Sciatic nerve (tissue), 2 donors: Measurements from ENCODE around the gene TIPIN. TPM values are rescaled to one million over a fixed set of nuclear protein-coding genes. Genes with fewer than 3 reads are reported as not detected.
A peak's percentile ranks its signal among the peaks of the same experiment; 100 is the strongest.
"Not testable (repeated sequence)": the region's sequence is repeated elsewhere in the genome, so short reads cannot be mapped to it uniquely, and the experiment has no call there.

Source experiments
- ATAC-seq: fragments of 200-7000 bp; cut with Tn5 transposase; one replicate; pipeline ENCODE4 v1.9.1; 2020; ENCODE audit warnings: mild to moderate bottlenecking, moderate library complexity
- DNase-seq: peaks from one replicate; pipeline ENCODE4 v3.0.0-alpha.2; 2020; ENCODE audit warnings: low spot score
- intact Hi-C: fragments of 100-400 bp; cut with DNase I; formaldehyde crosslinking; loops from one replicate; pipeline ENCODE4 v1.14.2; 2022
- total RNA-seq: library from RNA; stranded (reverse); fragmentation: NEBNext Ultra II Directional; extraction: Animal tissue kit (Norgen Biotek cat#: 25700); gene quantifications from one replicate; pipeline ENCODE4 v1.2.1, GENCODE V29; 2021
- donor health status: DM: no; HTN: no; CAD: no.
- donor health status: DM: no; HTN: no; CAD: no.

The TIPIN gene
- total RNA-seq, 1 donor from 2014 or later: 10.0 TPM

DNA sequence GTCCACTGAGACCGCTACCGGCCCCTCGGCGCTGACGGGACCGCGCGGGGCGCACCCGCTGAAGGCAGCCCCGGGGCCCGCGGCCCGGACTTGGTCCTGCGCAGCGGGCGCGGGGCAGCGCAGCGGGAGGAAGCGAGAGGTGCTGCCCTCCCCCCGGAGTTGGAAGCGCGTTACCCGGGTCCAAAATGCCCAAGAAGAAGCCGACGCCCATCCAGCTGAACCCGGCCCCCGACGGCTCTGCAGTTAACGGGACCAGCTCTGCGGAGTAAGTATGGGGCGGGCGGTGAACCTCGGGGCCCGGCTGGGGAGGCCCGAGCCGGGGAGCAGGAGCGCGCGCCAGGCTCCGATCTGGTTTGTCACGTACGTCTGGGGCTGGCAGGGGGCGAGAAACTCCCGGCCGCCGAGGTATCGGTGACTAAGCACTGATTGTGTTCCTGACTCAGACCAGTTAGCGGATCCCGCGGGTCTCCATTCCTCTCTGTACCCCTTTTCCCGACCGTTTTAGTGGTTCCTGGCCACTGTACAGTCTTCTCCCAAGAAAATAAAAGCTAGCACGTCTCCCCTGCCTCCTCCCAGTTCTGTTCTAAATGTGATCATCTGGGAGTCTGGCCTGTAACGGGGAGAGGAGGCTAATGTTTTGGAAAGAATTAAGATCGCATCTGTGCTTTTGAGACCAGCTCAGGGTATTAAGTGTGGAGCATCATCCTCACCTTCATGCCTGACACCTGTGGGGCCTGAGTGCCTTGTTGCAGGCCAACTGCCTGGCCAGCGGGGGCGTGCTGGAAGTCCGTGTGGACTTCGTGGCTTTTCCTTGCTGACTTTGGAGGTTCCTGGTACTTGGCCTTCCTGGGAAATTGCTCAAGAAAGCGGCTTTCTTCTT lies 30.9 kb upstream of the TIPIN start:
- intact Hi-C loops: loop anchor here (5.0 kb wide), 1 partner anchor 110 kb away; the partner anchor contains the start of gene SNAPC5
- peak; percentile 77 for DNase-seq
- peak; percentile 20 for ATAC-seq

DNA sequence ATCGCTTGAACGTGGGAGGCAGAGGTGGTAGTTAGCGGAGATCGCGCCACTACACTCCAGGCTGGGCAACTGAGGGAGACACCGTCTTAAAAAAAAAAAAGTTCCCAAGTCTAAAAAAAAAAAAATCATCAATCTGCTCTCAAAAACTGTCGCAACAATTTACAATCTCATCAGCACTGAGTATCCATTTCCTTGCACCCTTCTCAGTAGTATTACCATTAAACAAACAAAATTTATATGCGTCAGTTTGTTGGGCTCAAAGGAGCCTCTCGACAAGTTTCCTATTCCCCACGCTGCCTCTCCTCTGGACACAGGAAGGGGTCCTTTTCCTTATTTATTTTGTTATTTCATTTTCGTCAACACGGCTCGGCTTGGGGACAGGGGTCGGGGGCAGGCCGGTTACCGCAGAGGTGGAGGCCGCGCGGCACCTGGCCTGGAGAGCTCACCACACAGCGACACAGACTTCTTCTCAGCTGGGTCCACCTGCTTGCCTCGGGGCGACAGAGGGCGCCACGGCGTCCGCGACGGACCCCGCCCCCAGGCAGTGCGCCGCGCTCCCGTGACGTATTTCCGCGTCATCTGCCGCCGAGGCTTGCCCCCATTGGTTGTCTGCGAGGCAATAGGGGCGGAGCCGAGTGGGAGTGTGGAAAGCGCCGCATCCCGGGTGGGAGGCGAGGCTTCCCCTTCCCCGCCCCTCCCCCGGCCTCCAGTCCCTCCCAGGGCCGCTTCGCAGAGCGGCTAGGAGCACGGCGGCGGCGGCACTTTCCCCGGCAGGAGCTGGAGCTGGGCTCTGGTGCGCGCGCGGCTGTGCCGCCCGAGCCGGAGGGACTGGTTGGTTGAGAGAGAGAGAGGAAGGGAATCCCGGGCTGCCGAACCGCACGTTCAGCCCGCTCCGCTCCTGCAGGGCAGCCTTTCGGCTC lies 30.0 kb upstream of the TIPIN start, which contains the start of gene MAP2K1:
Gene MAP2K1 (plus strand): TSS at position 709 of the 920 bp plus-strand sequence. CDS start 436 bp downstream, outside the sequence.
- ATAC-seq (peak; percentile 99), DNase-seq (peak; percentile 99)
- intact Hi-C loops: loop anchor here (5.0 kb wide), 1 partner anchor 111 kb away; the partner anchor contains the start of gene SNAPC5

- DNase-seq, ATAC-seq, intact Hi-C loops: not testable (repeated sequence)
These were observed 24.9 kb upstream of the TIPIN start for GRCh38 chr15:66381376-66381775.

- intact Hi-C loops: no loop called here
- ATAC-seq (no peak), DNase-seq (no peak)
These were observed 22.4 kb upstream of the TIPIN start for GRCh38 chr15:66378814-66379430.

DNA sequence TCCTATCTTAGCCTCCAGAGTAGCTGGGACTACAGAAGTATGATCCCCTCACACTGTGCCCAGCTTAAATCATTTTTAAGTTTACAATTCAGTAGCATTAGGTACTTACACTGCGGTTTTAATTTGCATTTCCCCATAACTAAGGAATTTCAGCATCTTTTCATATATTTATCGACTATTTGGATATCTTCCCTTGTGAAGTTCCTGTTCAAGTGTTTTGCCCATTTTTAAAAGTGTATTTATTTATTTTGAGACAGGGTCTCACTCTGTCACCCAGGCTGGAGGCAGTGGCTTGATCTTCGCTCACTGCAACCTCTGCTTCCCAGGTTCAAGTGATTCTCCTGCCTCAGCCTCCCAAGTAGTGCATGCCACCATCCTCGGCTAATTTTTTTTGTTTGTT lies 17.7 kb upstream of the TIPIN start:
- intact Hi-C loops: no loop called here
- ATAC-seq (no peak), DNase-seq (no peak)

DNA sequence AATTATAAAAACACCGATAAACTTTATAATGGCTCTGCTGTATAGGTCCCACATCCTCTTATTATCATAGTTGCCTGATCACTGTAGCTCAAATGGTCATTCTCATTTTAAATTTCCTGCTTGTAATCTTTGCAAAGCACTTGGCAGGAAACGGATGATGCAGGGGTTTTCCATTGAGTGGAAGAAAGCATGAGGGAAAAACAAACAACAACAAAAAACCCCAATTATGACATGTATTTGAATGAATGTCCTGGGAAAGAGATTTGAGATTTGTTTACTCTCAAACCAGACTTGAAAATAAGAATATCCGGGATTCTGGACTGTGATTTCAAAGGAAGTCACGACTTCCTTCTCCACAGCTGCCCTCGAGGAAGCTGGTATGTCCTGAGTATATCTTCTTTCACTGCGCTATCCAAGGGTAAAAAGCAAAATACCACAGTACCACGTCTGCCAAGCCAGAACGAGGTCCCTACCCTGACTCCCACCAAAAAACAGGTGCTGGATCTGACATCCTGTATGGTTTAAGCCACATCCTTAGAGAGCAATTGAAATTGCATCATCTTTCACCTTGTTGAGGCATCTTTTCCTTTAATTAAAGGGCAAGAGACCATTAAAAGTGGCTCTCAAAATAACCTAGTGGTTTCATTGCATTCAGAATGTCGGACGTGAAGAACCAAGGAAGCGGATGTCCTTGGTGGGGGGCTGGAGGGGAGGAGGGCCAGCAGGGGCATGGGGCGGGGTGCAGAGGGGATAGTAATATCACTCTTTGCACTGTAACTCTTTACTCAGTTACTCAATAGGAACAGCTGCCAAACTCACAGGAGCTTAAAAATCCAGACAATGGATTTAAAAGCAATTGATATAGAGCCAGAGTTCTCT lies 13.5 kb upstream of the TIPIN start:
- ATAC-seq: peak; percentile 61
- no peak for DNase-seq

DNA sequence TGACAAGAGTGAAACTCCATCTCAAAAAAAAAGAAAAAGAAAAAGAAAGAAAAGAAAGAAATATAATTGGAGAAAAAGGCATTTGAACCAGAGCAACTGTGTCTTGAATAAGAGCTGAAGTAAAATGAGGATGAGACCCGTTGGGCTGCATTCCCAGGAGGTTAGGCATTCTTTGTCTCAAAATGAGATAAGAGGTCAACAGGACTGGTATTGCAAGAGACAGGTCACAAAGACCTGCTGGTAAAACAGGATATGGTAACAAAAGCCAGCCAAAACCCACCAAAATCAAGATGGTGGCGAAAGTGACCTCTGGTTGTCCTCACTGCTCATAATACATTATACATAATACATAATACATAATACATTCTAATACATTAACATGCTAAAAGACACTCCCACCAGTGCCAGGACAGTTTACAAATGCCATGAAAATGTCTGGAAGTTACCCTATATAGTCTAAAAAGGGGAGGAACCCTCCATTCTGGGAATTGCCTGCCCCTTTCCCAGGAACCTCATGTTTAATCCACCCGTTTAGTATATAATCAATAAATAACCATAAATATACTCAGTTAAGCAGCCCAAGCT lies 8.6 kb upstream of the TIPIN start:
- DNase-seq: no peak
- intact Hi-C loops: no loop called here
- no peak for ATAC-seq

More for the DNA sequence above, 13.5 kb upstream of the TIPIN start:
- intact Hi-C loops: no loop called here

GRCh38 chr15:66362776-66363175 lies 6.3 kb upstream of the TIPIN start:
- ATAC-seq (no peak), DNase-seq (no peak)
- intact Hi-C loops: no loop called here

DNA sequence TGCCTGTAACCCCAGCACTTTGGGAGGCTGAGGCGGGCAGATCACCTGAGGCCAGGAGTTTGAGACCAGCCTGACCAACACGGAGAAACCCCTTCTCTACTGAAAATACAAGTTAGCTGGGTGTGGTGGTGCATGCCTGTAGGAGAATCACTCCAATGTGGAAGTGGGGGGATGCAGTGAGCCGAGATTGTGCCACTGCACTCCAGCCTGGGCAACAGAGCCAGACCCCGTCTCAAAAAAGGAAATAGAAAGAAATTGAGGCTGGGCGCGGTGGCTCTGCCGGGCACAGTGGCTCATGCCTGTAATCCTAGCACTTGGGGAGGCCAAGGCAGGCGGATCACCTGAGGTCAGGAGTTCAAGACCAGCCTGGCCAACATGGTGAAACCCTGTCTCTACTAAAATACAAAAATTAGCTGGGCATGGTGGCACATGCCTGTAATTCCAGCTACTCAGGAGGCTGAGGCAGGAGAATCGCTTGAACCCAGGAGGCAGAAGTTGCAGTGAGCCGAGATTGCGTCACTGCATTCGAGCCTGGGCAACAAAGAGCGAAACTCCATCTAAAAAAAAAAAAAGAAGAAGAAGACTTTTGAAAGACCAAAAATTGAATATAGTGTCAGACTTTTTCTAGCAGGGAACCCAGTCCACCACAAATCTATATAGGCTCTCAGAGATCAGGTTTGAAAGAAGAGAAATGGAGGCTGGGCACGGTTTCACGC lies 5.4 kb upstream of the TIPIN start:
- ATAC-seq, intact Hi-C loops, DNase-seq: not testable (repeated sequence)

DNA sequence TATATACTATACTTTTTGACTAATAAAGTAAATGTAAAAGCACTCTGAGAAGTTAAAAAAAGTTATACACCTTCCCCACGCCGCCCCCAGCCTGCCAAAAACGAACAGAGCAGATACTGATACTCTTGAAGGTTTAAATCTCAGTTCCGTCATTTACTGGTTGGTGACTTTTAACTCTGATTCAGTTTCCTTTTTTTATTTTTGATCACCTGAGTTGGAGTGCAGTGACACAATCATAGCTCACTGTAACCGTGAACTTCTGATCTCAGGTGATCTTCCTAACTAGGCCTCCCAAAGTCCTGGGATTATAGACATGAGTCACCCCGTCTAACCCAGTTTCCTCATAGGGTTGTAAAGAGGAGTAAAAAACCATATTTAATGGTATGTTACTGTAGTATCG lies 3.3 kb upstream of the TIPIN start:
- DNase-seq (no peak), ATAC-seq (no peak)
- intact Hi-C loops: no loop called here

DNA sequence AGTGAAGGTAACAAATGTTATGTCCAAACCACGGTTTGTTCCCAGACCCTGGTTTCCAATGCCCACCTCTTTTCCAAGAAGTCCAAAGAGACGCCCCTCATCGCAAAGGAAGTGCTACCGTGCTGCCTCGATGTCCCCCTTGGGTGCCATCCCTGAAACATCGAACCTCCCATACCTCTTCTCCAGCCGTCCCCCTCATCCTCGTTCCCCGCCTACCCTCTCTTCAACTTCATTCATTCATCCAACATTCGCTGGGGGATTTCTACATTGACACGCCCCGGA lies 467 bp downstream of the TIPIN start:
- intact Hi-C loops: no loop called here
- DNase-seq: no peak
- ATAC-seq: no peak

GRCh38 chr15:66348530-66348929 lies 8.0 kb downstream of the TIPIN start:
- intact Hi-C loops, DNase-seq: not testable (repeated sequence)

DNA sequence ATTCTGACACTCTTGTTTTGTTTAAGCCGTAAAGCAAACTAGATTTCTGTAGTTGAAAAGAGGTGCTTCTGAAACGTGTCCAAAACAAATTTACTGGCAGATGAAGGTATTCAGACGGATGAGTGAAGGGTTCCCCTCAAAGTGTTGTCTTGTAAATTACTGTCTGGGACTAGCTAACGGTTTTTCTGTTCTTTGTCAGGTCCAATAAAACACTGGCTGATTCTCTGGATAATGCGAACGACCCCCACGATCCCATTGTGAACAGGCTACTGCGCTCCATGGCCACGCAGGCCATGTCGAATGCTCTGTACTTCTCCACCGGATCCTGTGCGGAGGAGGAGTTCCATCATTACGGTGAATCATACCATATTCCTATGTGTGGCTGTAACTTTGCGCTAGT lies 27.7 kb downstream of the TIPIN start:
- ATAC-seq: no peak
- intact Hi-C loops: no loop called here
- no peak for DNase-seq

More at GRCh38 chr15:66348530-66348929, 8.0 kb downstream of the TIPIN start:
- ATAC-seq: not testable (repeated sequence)

- ATAC-seq: no peak
These were observed 28.7 kb downstream of the TIPIN start for GRCh38 chr15:66327736-66328135.

GRCh38 chr15:66326051-66326450 lies 30.4 kb downstream of the TIPIN start:
- intact Hi-C loops: no loop called here
- ATAC-seq: no peak

More at GRCh38 chr15:66327736-66328135, 28.7 kb downstream of the TIPIN start:
- intact Hi-C loops: no loop called here
- DNase-seq: no peak

GRCh38 chr15:66323312-66323928 lies 33.1 kb downstream of the TIPIN start:
- DNase-seq: no peak
- ATAC-seq: no peak
- intact Hi-C loops: no loop called here

More at GRCh38 chr15:66326051-66326450, 30.4 kb downstream of the TIPIN start:
- DNase-seq: no peak

GRCh38 chr15:66312144-66312543 lies 44.3 kb downstream of the TIPIN start:
- intact Hi-C loops: no loop called here
- ATAC-seq (no peak), DNase-seq (no peak)
